Activated T-cell treated with anti-CD3 and anti-CD28 coated beads for 4 hours (primary cell): ENCODE data around the gene GNS.

Experiments used
- DNase-seq: peaks from one replicate; pipeline ENCODE4 v3.0.0-alpha.2; 2020

The GNS gene

DNA sequence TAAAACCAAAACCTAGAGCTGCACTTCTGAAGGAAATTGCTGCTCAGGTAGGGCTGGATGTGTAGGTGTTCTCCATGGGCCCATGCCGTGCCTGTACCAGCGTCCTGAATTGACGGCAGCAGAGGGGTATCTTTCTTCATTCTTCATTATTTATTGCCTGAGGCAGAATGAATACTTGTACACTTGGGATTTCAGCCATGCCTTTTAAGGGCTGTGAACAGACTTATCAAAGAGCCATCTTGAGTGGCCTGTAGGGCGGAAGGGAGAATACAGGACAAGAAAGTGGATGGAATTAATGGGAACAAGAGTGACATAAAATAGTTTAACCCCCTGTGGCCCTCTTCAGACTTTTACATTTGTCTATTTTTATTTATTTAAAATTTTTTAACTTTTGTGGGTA is 87.5 kb downstream of the GNS start:
- DNase-seq, result no peak

DNA sequence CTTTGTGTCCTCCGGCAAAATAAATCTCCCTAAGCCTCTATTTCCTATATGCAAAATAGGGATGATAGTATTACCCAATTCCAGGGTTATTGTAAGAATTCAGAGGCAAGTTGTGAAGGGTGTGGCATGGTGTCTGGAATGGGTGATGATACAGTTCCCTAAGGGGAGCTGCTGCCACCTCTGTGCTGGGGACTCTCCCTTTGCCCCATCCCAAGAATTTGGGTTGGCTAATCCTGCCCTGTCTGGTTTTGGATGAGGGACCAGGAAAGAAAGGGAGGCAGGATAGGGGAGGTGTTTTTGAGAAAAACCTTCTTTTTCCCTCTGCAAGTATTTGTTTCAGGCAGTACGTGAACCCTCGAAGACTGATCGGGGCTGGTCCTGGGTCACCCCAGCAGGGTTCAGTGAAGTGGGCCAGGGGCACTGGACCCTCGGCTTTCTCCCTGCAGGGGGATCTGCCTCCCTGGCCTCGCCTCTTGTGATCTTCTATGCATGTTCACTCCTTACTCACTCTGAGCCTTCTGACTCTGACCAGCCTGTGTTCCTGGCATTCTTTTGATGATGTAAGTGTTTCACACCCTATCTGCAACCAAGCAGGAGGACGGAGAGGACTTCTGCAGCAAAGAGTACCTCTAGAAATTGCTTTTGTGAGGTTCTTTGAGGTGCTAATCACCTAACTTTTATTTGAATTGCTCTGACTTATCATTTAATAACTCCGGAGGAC is 88.1 kb downstream of the GNS start:
- DNase-seq, result no peak

DNA sequence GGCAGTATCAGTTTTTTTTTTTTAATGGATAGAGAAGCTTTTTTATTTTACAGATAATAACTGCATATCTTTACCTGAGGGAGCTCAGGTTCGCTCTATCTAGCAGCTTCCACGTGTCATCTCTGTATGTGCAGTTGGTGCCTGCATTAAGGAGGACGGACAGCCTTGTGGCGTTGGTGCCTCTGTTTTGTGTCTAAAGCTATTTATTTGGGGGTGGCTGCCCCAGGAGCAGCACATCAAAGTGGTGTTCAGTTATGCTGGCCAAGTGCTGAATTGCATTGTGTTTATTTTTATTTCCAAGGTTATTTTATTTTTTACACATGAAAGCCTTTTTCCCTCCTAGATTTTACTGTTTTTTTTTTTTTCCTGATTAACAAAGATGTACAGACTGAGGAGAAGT is 89.2 kb downstream of the GNS start:
- DNase-seq, result no peak

DNA sequence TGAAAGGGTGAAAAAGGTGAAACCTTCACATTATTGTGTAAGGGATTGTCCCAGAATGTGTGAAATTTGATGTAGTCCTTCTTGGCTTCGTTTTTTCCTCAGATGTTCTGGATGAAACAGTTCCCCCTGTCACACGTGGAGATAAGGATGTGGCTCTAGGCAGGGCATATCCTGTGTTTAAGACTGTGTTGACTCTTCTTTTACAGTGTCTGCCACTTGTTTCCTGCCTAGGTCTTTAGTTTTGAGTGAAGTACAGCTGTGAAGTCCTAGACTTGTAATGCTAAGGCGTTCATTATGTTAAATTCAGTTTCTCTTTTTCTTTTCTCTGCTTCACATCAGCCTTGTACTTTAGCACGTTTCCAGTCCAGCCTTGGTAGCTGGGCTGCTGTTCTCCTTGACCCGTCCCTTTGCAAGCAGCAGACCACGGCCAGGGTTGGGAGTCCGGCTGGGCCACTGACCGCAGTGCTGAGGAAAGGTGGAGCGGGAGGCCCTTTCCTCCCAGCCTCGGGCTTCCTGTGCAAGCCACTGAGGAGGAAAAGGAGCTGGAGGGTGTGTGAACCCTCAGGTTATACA is 89.8 kb downstream of the GNS start:
- no peak for DNase-seq

DNA sequence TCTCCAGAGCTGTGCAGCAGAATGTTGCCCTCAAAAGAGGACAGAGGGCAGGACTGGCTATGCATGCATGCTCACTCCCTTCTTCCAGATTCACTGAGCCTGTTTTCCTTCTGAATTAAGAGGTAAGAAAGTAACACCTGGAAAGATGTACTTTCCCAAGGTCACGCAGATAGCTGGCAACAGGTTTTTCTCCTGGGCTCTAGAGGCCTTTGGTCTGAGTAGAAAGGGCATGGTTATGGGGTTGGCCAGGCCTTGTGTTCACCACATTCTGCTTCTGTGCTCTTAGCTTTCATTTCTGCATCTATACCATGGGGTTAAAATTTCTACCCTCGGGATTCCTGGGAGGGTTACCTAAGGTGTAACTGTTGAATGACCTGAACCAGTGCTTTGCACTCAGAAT is 91.4 kb downstream of the GNS start:
- no peak for DNase-seq

DNA sequence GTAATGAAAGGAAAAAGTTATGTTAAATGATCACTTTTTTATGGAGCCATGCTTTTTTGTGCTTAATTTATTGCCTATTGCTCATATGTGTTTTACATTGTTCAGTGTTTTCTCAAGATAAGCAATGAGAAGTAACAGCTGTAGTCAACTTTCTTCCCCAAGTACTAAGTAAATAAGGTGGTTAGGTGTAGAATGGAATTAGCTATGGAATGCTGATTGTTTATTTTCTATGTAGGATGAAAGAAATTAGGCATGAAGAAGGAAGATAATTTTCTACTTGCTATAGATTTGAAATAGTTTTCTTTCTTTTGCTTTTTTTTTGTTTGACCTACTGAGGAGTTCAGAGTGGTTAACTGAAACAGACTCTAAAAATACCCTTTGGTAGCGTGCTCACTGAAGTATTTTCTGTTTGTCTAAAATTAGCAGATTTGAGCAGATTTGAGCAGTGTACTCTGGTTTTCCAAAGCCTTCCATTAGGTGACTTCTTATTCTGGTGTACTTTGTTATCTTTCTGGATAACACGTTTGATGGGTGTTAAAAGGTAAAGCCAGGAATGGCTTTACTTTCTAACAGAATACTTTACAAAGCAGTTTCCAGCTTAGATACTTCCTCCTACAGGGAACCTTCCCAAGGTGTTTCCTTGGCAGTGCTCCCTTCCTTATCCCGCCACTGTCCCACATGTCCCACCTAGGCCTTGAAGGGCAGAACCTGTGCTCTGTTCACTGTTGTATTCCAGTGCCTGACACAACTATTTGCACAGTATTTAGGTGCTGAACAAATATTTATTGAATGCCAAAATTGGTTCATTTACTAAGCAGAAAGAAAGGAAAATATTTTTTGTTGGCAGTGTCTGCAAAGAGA is 92.9 kb downstream of the GNS start:
- no peak for DNase-seq

DNA sequence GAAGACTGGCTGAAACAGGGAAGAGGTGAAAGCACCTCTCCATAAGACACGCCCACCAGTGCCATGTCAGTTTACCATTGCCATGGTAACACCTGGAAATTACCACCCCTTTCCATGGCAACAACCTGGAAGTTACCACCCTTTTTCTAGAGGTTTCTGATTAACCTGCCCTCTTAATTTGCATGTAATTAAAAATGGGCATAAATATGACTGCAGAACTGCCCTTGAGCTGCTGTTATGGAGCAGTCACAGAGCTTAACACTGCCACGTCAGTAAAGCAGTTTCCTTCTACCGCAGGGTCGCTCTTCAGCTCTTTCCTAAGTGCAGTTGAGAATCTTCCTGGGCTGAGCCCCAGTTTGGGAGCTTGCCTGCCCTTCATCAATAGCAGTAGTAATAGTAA is 93.7 kb downstream of the GNS start:
- no peak for DNase-seq
